ENCODE results near the gene PNMA6E. TPM values are rescaled to one million over a fixed set of nuclear protein-coding genes. Genes with fewer than 3 reads are reported as not detected.

PNMA6E gene
- polyA plus RNA-seq, 1 experiment = not detected

DNA sequence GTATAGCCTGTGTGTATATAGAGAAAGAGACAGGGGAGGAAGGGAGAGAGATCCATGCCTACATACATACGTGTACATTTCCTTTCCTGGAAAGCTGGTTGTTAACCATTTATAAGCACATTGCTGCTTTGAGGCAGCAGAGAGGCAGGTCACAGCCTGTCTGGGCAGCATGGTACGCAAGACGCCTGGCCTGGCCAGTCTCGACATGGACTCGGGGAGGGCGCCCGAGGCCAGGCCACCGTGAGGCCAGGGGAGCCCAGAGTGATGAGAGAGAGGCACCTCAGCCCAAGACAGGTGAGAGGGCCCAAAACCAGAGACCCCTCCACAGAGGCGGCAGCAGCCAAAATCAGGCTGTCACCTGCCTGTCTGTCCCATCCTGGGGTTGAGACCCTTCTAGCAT lies 40.8 kb upstream of the PNMA6E start:
- TF ChIP-seq, protein P1, sequence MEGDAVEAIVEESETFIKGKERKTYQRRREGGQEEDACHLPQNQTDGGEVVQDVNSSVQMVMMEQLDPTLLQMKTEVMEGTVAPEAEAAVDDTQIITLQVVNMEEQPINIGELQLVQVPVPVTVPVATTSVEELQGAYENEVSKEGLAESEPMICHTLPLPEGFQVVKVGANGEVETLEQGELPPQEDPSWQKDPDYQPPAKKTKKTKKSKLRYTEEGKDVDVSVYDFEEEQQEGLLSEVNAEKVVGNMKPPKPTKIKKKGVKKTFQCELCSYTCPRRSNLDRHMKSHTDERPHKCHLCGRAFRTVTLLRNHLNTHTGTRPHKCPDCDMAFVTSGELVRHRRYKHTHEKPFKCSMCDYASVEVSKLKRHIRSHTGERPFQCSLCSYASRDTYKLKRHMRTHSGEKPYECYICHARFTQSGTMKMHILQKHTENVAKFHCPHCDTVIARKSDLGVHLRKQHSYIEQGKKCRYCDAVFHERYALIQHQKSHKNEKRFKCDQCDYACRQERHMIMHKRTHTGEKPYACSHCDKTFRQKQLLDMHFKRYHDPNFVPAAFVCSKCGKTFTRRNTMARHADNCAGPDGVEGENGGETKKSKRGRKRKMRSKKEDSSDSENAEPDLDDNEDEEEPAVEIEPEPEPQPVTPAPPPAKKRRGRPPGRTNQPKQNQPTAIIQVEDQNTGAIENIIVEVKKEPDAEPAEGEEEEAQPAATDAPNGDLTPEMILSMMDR (IDR thresholded peaks at IDR 0.05; ENCODE audit: low read depth, low read length) = no peak
- no peak overlapping the region for H3K27ac ChIP-seq (ENCODE audit: low read depth, low read length)
- H3K27me3 ChIP-seq (ENCODE audit: control insufficient read depth, insufficient read depth, low read length) = no peaks in the 10 kb centered on the region
- no peaks in the 10 kb centered on the region for H3K9me3 ChIP-seq (ENCODE audit: control insufficient read depth, insufficient read depth, low read length)
- CTCF ChIA-PET = no interaction called here
- H3K4me3 ChIP-seq (ENCODE audit: low read depth, low read length) = no peak overlapping the region
- POLR2A ChIA-PET = no interaction called here
- DNase-seq (ENCODE audit: low read depth, low spot score) = no peak

GRCh38 chrX:153441296-153441695 lies 40.1 kb upstream of the PNMA6E start:
- CTCF ChIA-PET = interaction anchor here (0.9 kb wide), 2 partner anchors 20 to 409 kb away, joined by 3 read pairs; no protein-coding TSS in a partner anchor
- POLR2A ChIA-PET = interaction anchor here (0.6 kb wide), 1 partner anchor 23 kb away, joined by 4 read pairs; no protein-coding TSS in a partner anchor
- no peak overlapping the region for H3K27ac ChIP-seq (ENCODE audit: low read depth, low read length)
- no peaks in the 10 kb centered on the region for H3K27me3 ChIP-seq (ENCODE audit: control insufficient read depth, insufficient read depth, low read length)
- TF ChIP-seq, protein P1 (IDR thresholded peaks at IDR 0.05; ENCODE audit: low read depth, low read length) = no peak
- no peak overlapping the region for H3K4me3 ChIP-seq (ENCODE audit: low read depth, low read length)
- no peak for DNase-seq (ENCODE audit: low read depth, low spot score)
- H3K9me3 ChIP-seq (ENCODE audit: control insufficient read depth, insufficient read depth, low read length) = no peaks in the 10 kb centered on the region

GRCh38 chrX:153440556-153441135 lies 39.5 kb upstream of the PNMA6E start:
- TF ChIP-seq, protein P1 (IDR thresholded peaks at IDR 0.05; ENCODE audit: low read depth, low read length) = no peak
- H3K9me3 ChIP-seq (ENCODE audit: control insufficient read depth, insufficient read depth, low read length) = no peaks in the 10 kb centered on the region
- no peak overlapping the region for H3K27ac ChIP-seq (ENCODE audit: low read depth, low read length)
- H3K4me3 ChIP-seq (ENCODE audit: low read depth, low read length) = no peak overlapping the region
- ChIA-PET CTCF (interaction anchor here (0.9 kb wide), 2 partner anchors 20 to 408 kb away, joined by 3 read pairs; no protein-coding TSS in a partner anchor), POLR2A (interaction anchor here (0.6 kb wide), 1 partner anchor 22 kb away, joined by 4 read pairs; no protein-coding TSS in a partner anchor)
- no peaks in the 10 kb centered on the region for H3K27me3 ChIP-seq (ENCODE audit: control insufficient read depth, insufficient read depth, low read length)
- no peak for DNase-seq (ENCODE audit: low read depth, low spot score)

GRCh38 chrX:153439977-153440376 lies 38.8 kb upstream of the PNMA6E start:
- TF ChIP-seq, protein P1 (IDR thresholded peaks at IDR 0.05; ENCODE audit: low read depth, low read length) = no peak
- no peak overlapping the region for H3K4me3 ChIP-seq (ENCODE audit: low read depth, low read length)
- POLR2A ChIA-PET = no interaction called here
- H3K27me3 ChIP-seq (ENCODE audit: control insufficient read depth, insufficient read depth, low read length) = no peaks in the 10 kb centered on the region
- no peaks in the 10 kb centered on the region for H3K9me3 ChIP-seq (ENCODE audit: control insufficient read depth, insufficient read depth, low read length)
- no peak overlapping the region for H3K27ac ChIP-seq (ENCODE audit: low read depth, low read length)
- DNase-seq (ENCODE audit: low read depth, low spot score) = no peak
- CTCF ChIA-PET = no interaction called here

- no peak overlapping the region for H3K4me3 ChIP-seq (ENCODE audit: low read depth, low read length)
- H3K27me3 ChIP-seq (ENCODE audit: control insufficient read depth, insufficient read depth, low read length) = no peaks in the 10 kb centered on the region
- TF ChIP-seq, protein P1 (IDR thresholded peaks at IDR 0.05; ENCODE audit: low read depth, low read length) = peak; percentile 46
- CTCF ChIA-PET = interaction anchor here (1.5 to 1.9 kb wide), 3 partner anchors 22 to 497 kb away, joined by 5 to 13 read pairs (median 8); no protein-coding TSS in a partner anchor
- DNase-seq (ENCODE audit: low read depth, low spot score) = no peak
- no peak overlapping the region for H3K27ac ChIP-seq (ENCODE audit: low read depth, low read length)
- POLR2A ChIA-PET = no interaction called here
- no peaks in the 10 kb centered on the region for H3K9me3 ChIP-seq (ENCODE audit: control insufficient read depth, insufficient read depth, low read length)
These were observed 37.4 kb upstream of the PNMA6E start for GRCh38 chrX:153438532-153438931.

Measured in AG04450 (cell line).